GM18499 (cell line): ENCODE results near the gene PXDN.
"Not testable (repeated sequence)": the region's sequence is repeated elsewhere in the genome, so short reads cannot be mapped to it uniquely, and the experiment has no call there.

Source experiments
- ATAC-seq: cut with Tn5 transposase; IDR thresholded peaks from one replicate; pipeline ENCODE4 v1.9.1; 2021; ENCODE audit warnings: moderate number of reproducible peaks; ENCODE audit not compliant: insufficient read depth, unreplicated experiment

Gene PXDN

GRCh38 chr2:1744446-1745170 is at the start of gene PXDN:
Gene PXDN (minus strand): TSS chr2:1744515. CDS start chr2:1744455, 60 bp downstream.
- ATAC-seq: no peak

GRCh38 chr2:1793868-1794445 is 49.6 kb upstream of the PXDN start:
- ATAC-seq: no peak

- ATAC-seq: no peak
Observed at GRCh38 chr2:1793001-1793867, 48.9 kb upstream of the PXDN start.

GRCh38 chr2:1791685-1792435 is 47.5 kb upstream of the PXDN start:
- ATAC-seq: no peak

- no peak for ATAC-seq
Observed at GRCh38 chr2:1791006-1791605, 46.8 kb upstream of the PXDN start.

GRCh38 chr2:1790473-1790872 is 46.2 kb upstream of the PXDN start:
- ATAC-seq: no peak

- ATAC-seq: no peak
Observed at GRCh38 chr2:1789610-1790009, 45.3 kb upstream of the PXDN start.

GRCh38 chr2:1788478-1788959 is 44.2 kb upstream of the PXDN start:
- ATAC-seq: no peak

GRCh38 chr2:1787755-1788477 is 43.6 kb upstream of the PXDN start:
- ATAC-seq: no peak

GRCh38 chr2:1784986-1785617 is 40.8 kb upstream of the PXDN start:
- no peak for ATAC-seq

- ATAC-seq: no peak
Observed at GRCh38 chr2:1784087-1784486, 39.8 kb upstream of the PXDN start.

- no peak for ATAC-seq
Observed at GRCh38 chr2:1782514-1782913, 38.2 kb upstream of the PXDN start.

- no peak for ATAC-seq
Observed at GRCh38 chr2:1781291-1782080, 37.2 kb upstream of the PXDN start.

- no peak for ATAC-seq
Observed at GRCh38 chr2:1780693-1781092, 36.4 kb upstream of the PXDN start.

- not testable (repeated sequence) for ATAC-seq
Observed at GRCh38 chr2:1780054-1780453, 35.7 kb upstream of the PXDN start.

- ATAC-seq: no peak
Observed at GRCh38 chr2:1778566-1778965, 34.3 kb upstream of the PXDN start.

GRCh38 chr2:1777781-1778180 is 33.5 kb upstream of the PXDN start:
- no peak for ATAC-seq

- ATAC-seq: no peak
Observed at GRCh38 chr2:1777156-1777555, 32.8 kb upstream of the PXDN start.
